HG03097 (cell line): Measurements from ENCODE around the gene TBATA.

ENCODE experiments used
- ATAC-seq: cut with Tn5 transposase; IDR thresholded peaks from one replicate; pipeline ENCODE4 v1.9.1; 2021; ENCODE audit not compliant: unreplicated experiment, low FRiP score

TBATA gene

GRCh38 chr10:70809011-70809611 is 23.9 kb upstream of the TBATA start:
- ATAC-seq = no peak

- ATAC-seq = no peak
Observed at GRCh38 chr10:70807556-70807955, 22.4 kb upstream of the TBATA start.

- no peak for ATAC-seq
Observed at GRCh38 chr10:70806841-70807240, 21.7 kb upstream of the TBATA start.

- ATAC-seq = no peak
Observed at GRCh38 chr10:70805619-70806215, 20.5 kb upstream of the TBATA start.

- ATAC-seq = no peak
Observed at GRCh38 chr10:70804421-70804808, 19.2 kb upstream of the TBATA start.

- ATAC-seq = no peak
Observed at GRCh38 chr10:70803775-70804420, 18.7 kb upstream of the TBATA start.

DNA sequence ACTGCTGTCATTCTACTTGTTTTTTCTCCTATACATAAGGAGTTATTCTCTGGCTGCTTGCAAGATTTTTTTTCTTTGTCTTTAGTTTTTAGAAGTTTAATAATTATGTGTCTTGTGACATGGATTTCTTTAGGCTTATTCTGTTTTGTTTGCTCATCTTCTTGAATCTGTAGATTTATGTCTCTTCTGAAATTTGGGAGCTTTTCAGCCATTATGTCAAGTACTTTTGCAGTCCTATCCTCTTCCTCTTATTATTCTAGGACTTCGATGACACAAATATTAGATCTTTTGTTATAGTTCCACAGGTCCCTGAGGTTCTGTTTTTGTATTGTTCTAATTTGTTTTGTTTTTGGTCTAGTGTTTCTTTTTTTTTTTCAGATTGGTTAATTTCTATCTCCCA is 16.7 kb upstream of the TBATA start:
- ATAC-seq = no peak

- no peak for ATAC-seq
Observed at GRCh38 chr10:70799124-70799523, 13.9 kb upstream of the TBATA start.

DNA sequence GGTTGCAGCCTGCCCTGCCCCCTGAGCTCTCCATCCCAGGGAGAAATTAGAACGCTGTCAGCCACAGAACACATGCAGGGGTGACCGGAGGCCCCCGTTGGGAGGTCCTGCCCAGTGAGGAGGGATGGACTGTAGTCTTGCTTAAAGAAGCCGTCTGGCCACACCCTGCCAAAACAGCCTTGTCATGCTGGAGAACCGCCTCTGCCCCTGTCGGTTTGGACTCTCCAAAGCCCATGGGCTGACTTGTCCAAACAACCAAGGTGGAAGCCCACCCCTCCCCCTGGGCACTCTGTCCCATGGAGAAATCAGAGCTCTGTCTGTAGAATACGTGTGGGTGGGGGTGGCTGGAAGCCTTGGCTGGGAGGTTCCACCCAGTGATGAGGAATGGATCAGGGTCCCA is 12.7 kb upstream of the TBATA start:
- ATAC-seq = no peak

- ATAC-seq = no peak
Observed at GRCh38 chr10:70795613-70796012, 10.4 kb upstream of the TBATA start.

DNA sequence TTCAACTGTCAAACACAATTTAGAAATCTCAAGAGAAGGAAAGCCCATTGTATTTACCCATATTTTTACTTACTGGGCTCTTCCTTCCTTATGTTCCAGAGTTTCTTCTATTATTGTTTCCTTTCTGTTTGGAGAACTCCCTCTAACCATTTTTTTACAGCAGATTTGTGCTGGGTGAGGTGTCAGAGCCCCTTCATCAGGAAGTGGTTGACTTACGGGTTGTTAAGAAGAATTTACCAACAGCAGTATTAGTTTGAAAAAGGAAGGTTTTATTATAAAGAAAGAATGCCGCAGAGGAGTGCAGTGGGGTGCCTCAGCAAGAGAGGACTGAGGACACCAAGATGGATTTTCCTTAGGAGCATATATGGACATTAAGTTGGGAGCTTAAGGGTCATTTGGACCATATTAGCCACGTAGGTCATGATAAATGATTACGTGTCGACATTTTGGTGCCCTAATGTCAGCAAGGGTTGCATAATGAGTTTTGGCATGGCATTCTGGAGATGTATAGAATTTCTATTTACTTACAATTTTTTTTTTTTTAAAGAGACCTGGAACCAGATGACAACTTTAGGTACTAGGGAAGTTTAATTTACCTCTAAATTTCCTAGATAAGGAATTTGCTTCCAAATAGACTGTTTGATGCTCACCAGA is 6.3 kb upstream of the TBATA start:
- ATAC-seq = no peak

DNA sequence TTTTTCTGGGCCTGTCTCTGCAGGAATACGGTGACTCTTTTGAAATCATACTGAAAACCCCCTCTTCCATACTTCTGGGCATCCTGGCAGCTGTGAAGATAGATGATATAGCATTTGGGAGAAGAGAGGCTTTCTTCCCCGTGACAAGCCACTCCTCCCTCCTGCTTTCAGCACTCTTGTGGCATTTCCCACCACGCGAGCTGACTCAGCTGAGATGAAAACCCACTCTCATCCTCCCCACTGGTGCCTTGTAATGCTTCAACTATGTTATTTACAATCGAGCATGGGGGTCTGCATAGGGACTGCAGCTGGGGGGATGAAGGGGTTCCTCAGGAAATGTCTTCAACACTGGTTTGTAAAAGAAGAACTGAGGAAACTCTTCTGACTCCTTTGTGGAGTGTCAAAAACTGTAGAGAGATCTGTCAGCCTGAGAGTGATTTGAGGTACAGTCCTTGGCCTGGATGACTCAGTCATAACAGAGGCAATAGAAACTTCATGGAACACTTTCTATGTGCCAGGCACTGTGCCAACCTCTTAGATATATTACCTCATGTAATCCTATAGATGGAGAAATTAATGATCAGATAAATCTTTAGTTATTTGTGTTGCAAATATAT is 1.7 kb upstream of the TBATA start:
- ATAC-seq = no peak

- ATAC-seq = no peak
Observed at GRCh38 chr10:70784471-70784870, 706 bp downstream of the TBATA start.

- no peak for ATAC-seq
Observed at GRCh38 chr10:70784016-70784415, 1.2 kb downstream of the TBATA start.

DNA sequence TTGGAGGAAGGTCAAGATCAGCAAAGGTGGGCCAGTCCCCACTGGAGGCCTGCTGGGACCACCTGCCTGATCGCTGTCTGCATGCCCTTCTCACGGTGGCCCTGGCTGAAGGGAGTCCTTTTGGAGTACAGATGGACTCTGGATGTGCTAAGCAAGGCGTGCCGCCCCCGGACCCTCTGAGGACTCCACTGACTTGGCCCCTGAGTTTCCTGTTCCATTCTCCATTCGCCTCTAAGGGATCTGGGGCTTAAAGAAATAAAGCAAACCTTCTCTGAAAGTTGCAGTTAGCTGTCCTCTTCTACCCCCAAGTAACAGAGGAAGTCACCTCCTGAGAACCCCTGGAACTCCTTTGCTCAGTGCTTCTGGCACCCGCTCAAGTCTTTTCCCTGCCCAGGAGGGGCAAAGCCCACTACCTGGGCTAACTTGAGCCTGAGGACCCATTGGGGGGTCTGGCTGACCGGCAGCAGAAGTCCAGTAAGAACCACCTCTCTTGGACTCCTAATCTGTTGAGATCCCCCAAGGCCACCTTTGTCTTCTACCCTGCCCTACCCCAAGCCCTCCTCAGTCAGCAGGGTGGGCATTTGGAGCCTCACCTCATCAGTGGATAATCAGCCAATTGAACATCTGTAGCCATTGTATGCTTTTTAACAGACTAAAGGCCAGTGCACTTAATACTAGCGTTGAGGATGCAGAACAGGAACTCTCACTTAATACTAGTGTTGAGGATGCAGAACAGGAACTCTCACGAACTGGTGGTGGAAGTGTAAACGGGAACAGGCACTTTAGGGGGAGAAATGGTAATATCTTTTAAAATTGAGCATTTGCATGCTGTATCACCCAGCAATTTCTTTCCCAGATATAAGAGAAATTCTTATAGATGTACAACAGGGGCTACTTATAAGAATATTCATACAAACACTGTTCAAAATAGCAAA is 2.2 kb downstream of the TBATA start:
- no peak for ATAC-seq

GRCh38 chr10:70782086-70782745 is 3.0 kb downstream of the TBATA start:
- no peak for ATAC-seq

- ATAC-seq = no peak
Observed at GRCh38 chr10:70781461-70782051, 3.6 kb downstream of the TBATA start.

DNA sequence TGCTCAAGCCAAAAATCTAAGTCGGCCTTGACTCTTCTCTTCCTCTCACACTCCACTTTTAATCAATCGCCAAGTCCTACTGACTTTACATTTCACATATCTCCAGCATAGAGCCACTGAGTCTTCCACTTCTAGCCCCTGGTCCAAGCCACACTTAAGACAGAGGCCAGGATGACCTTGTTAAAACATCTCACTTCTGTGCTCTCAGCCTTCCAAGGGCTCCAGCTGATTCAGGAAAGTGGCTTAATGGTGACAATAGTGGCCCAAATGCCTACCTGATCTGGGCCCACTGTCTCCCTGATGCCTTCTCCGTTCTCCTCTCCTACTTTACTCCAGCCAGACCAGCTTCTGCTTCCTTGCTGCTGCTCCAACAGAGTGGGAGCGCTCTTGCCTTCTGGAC is 4.4 kb downstream of the TBATA start:
- ATAC-seq = no peak

DNA sequence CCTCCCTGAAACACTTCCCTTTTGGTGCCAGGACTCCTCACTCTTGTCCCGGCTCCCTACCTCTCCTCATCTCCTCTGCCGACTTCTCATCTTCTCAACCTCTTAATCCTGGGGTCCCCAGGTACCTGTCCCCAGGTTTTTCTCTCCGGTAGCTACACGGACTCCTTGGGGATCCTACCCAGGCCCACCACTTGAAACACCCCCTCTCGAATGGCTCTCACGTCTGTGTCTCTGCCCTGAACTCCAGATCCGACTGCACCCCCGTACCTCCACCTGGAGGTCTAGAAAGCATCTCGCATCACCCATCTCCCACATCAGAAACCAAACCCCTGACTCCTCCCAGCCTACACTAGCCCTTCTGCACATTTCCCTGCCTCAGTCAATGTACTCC is 4.8 kb downstream of the TBATA start:
- ATAC-seq = no peak
